ENCODE measurements around the gene SLC33A1. TPM values are rescaled to one million over a fixed set of nuclear protein-coding genes. Genes with fewer than 3 reads are reported as not detected.

SLC33A1 gene
- 23.0 and 25.5 TPM in 2 replicates for total RNA-seq

GRCh38 chr3:155854141-155854940 is at the start of gene SLC33A1:
Gene SLC33A1, minus strand, starts transcription at chr3:155854427. Its CDS starts 430 bp downstream, at chr3:155853997.

GRCh38 chr3:155870133-155870944 is 16.1 kb upstream of the SLC33A1 start, which contains the start of gene GMPS:
Gene GMPS, plus strand, starts transcription at chr3:155870650. Its CDS starts 221 bp downstream, at chr3:155870871.

GRCh38 chr3:155805802-155806618 is 48.2 kb downstream of the SLC33A1 start, which contains the start of gene C3orf33:
Gene C3orf33, minus strand, starts transcription at chr3:155806278. Its CDS starts 26 bp downstream, at chr3:155806252.

Other genes with a start within 250 kb of the SLC33A1 start
- 0.09 TPM in 1 of 2 replicates, not detected in the other for gene PLCH1, start 109.4 kb downstream of the SLC33A1 start, total RNA-seq
- 1.2 and 1.3 TPM in 2 replicates for gene C3orf33, start 48.1 kb downstream of the SLC33A1 start, total RNA-seq
- 18.4 and 26.8 TPM in 2 replicates for gene GMPS, start 16.2 kb upstream of the SLC33A1 start, total RNA-seq

All from endothelial cell of coronary artery (primary cell).